Thyroid gland (tissue), 4 donors: ENCODE data around the gene ULBP2. TPM values are rescaled to one million over a fixed set of nuclear protein-coding genes. Genes with fewer than 3 reads are reported as not detected.

ENCODE experiments used
- DNase-seq, 2 donors: peaks; one replicate each; pipeline ENCODE4 v3.0.0-alpha.2; 2019
- H3K27ac ChIP-seq, 3 donors: fragments of 200-600 bp; sonication (generic); 1 replicate in 2 of 3; 2 replicates in 1 of 3; pipeline ENCODE4 v1.5.1; 2016 to 2019; ENCODE audit warnings: mild to moderate bottlenecking in 1 of 3, moderate library complexity in 1 of 3
- H3K27me3 ChIP-seq: fragments of 200-600 bp; sonication (generic); one replicate; pipeline ENCODE4 v1.5.1; 2019
- H3K36me3 ChIP-seq, 2 donors: fragments of 200-600 bp; sonication (generic); one replicate each; pipeline ENCODE4 v1.5.1; 2016 to 2019
- H3K4me1 ChIP-seq, 2 donors: fragments of 200-600 bp; sonication (generic); one replicate each; pipeline ENCODE4 v1.5.1; 2017 to 2019
- H3K4me3 ChIP-seq, 3 donors: fragments of 200-600 bp; sonication (generic); replicated peaks in 1 of 3; 1 replicate in 2 of 3; 2 replicates in 1 of 3; pipeline ENCODE4 v1.5.1; 2016; ENCODE audit warnings: mild to moderate bottlenecking in 1 of 3
- H3K9me3 ChIP-seq: fragments of 200-600 bp; sonication (generic); one replicate; pipeline ENCODE4 v1.5.1; 2017
- POLR2A ChIP-seq, 2 donors: fragments of 450-650 bp; IDR thresholded peaks; one replicate each; pipeline ENCODE4 v1.6.1; 2017; ENCODE audit warnings: antibody characterized with exemption in 2 of 2, mild to moderate bottlenecking in 2 of 2, moderate library complexity in 1 of 2
- WGBS, 2 donors: methylation state at CpG; one replicate each; pipeline ENCODE4 v1.1.5; 2017; 5-methylcytosine and 5-hydroxymethylcytosine counted together
- intact Hi-C: fragments of 100-400 bp; cut with DNase I; formaldehyde crosslinking; loops from one replicate; pipeline ENCODE4 v1.15.1; 2023
- total RNA-seq, 4 donors: library from RNA; depleted of rRNA; stranded (reverse); fragments of >200 nt; gene quantifications; one replicate each; pipeline ENCODE4 v1.2.3, GENCODE V29; 2016
- TF ChIP-seq, protein P1 (sequence below), 6 experiments: fragments of 200-600 bp in 3 of 6; fragments of 450-650 bp in 3 of 6; sonication (generic) in 3 of 6; IDR thresholded peaks; one replicate each; pipeline ENCODE4 v1.5.1; 2016 to 2019; ENCODE audit warnings: antibody characterized with exemption in 6 of 6, mild to moderate bottlenecking in 2 of 6, inconsistent platforms in 1 of 6, moderate library complexity in 1 of 6

Gene ULBP2
- 1 to 10 TPM in 1 of 4 donors, under 1 TPM in 1, not detected in 2; 0.78 to 1.5 TPM for total RNA-seq

GRCh38 chr6:149941583-149942460 lies at the start of gene ULBP2:
TSS of gene ULBP2 (plus strand) at chr6:149942014. CDS start at chr6:149942073, 59 bp downstream.
- H3K4me1 ChIP-seq, result peaks cover 16 to 20% of the 10 kb centered on the region in 2 donors
- intact Hi-C loops, result no loop called here
- DNase-seq, result peak; percentile 76 to 78
- peaks cover 26% of the 10 kb centered on the region for H3K27me3 ChIP-seq
- no peaks in the 10 kb centered on the region for H3K9me3 ChIP-seq
- peak within 1 kb of the TSS; percentile 7 to 79 (median 47) for H3K4me3 ChIP-seq
- peak within 1 kb of the TSS in 1 of 3 donors; percentile 15 for H3K27ac ChIP-seq
- WGBS, 2 donors, result 1 to 2% methylated on average over 51 to 59 of the region's 62 CpGs
- TF ChIP-seq, protein P1, sequence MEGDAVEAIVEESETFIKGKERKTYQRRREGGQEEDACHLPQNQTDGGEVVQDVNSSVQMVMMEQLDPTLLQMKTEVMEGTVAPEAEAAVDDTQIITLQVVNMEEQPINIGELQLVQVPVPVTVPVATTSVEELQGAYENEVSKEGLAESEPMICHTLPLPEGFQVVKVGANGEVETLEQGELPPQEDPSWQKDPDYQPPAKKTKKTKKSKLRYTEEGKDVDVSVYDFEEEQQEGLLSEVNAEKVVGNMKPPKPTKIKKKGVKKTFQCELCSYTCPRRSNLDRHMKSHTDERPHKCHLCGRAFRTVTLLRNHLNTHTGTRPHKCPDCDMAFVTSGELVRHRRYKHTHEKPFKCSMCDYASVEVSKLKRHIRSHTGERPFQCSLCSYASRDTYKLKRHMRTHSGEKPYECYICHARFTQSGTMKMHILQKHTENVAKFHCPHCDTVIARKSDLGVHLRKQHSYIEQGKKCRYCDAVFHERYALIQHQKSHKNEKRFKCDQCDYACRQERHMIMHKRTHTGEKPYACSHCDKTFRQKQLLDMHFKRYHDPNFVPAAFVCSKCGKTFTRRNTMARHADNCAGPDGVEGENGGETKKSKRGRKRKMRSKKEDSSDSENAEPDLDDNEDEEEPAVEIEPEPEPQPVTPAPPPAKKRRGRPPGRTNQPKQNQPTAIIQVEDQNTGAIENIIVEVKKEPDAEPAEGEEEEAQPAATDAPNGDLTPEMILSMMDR (IDR thresholded peaks at IDR 0.05), result no peak
- peak in 1 of 2 donors; percentile 48 for TF ChIP-seq POLR2A (IDR thresholded peaks at IDR 0.05)
- H3K36me3 ChIP-seq, result no peaks in the 10 kb centered on the region

GRCh38 chr6:149895048-149895590 lies 46.7 kb upstream of the ULBP2 start:
- DNase-seq, result peak; percentile 63 to 68
- WGBS, 2 donors, result 40 to 49% methylated on average over 6 of the region's 7 CpGs
- Histone ChIP-seq H3K4me1 (peaks cover 9 to 36% of the 10 kb centered on the region in 2 donors), H3K9me3 (no peaks in the 10 kb centered on the region), H3K27me3 (no peaks in the 10 kb centered on the region), H3K27ac (peak overlapping the region; percentile 27 to 65 (median 33)), H3K4me3 (no peak overlapping the region), H3K36me3 (no peaks in the 10 kb centered on the region)
- intact Hi-C loops, result no loop called here
- no peak for TF ChIP-seq POLR2A (IDR thresholded peaks at IDR 0.05)
- TF ChIP-seq, protein P1 (IDR thresholded peaks at IDR 0.05), result no peak

- 65 to 67% methylated on average over 5 of the region's 5 CpGs for WGBS, 2 donors
- intact Hi-C loops, result no loop called here
Observed at GRCh38 chr6:149895833-149896271, 46.0 kb upstream of the ULBP2 start.

DNA sequence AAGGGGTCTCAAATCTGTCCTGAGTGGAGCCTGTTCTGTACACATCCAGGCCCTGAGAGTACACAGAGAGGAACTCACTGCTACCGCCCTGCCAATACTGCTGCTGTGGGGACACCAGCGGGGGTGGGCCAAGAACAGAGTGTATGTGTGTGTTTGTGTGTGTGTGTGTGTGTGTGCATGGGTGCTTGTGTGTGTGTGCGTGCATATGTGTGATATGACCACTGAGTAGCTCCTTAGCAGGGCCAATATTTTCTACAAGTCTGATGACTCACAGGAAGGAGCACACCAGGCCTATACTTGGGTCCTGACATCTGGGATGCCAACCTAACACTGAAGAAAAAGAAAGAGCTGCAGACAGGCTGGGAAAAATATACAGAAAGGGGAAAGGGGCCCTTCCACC lies 45.3 kb upstream of the ULBP2 start:
- TF ChIP-seq, protein P1 (IDR thresholded peaks at IDR 0.05), result no peak
- TF ChIP-seq POLR2A (IDR thresholded peaks at IDR 0.05), result no peak
- no peak for DNase-seq
- Histone ChIP-seq H3K4me1 (peaks cover 9 to 36% of the 10 kb centered on the region in 2 donors), H3K9me3 (no peaks in the 10 kb centered on the region), H3K27me3 (no peaks in the 10 kb centered on the region), H3K36me3 (no peaks in the 10 kb centered on the region), H3K27ac (peak overlapping the region in 2 of 3 donors; percentile 27 to 60), H3K4me3 (no peak overlapping the region)
- intact Hi-C loops, result no loop called here
- 96 to 97% methylated on average over 3 of the region's 3 CpGs for WGBS, 2 donors

More at GRCh38 chr6:149895833-149896271, 46.0 kb upstream of the ULBP2 start:
- Histone ChIP-seq H3K9me3 (no peaks in the 10 kb centered on the region), H3K27me3 (no peaks in the 10 kb centered on the region), H3K36me3 (no peaks in the 10 kb centered on the region), H3K27ac (peak overlapping the region in 2 of 3 donors; percentile 33 to 65), H3K4me3 (no peak overlapping the region), H3K4me1 (peaks cover 9 to 36% of the 10 kb centered on the region in 2 donors)
- TF ChIP-seq, protein P1 (IDR thresholded peaks at IDR 0.05), result no peak
- no peak for TF ChIP-seq POLR2A (IDR thresholded peaks at IDR 0.05)
- DNase-seq, result peak; percentile 33 to 37
